GM21528 (cell line): Measurements from ENCODE around the gene SIN3B.

Experiments used
- ATAC-seq: cut with Tn5 transposase; IDR thresholded peaks from one replicate; pipeline ENCODE4 v1.9.1; 2021; ENCODE audit warnings: mild to moderate bottlenecking, moderate library complexity; ENCODE audit not compliant: unreplicated experiment, low FRiP score

Gene SIN3B

GRCh38 chr19:16901491-16902175 lies 72.4 kb downstream of the SIN3B start:
- no peak for ATAC-seq

- no peak for ATAC-seq
These were observed 73.3 kb downstream of the SIN3B start for GRCh38 chr19:16902545-16902944.

GRCh38 chr19:16903347-16903746 lies 74.1 kb downstream of the SIN3B start:
- no peak for ATAC-seq

- ATAC-seq: no peak
These were observed 75.4 kb downstream of the SIN3B start for GRCh38 chr19:16904599-16904998.

- ATAC-seq: no peak
These were observed 79.6 kb downstream of the SIN3B start for GRCh38 chr19:16908759-16909158.

GRCh38 chr19:16911046-16911445 lies 81.8 kb downstream of the SIN3B start:
- ATAC-seq: no peak

GRCh38 chr19:16912780-16913179 lies 83.6 kb downstream of the SIN3B start:
- ATAC-seq: no peak

GRCh38 chr19:16914421-16914820 lies 85.2 kb downstream of the SIN3B start:
- ATAC-seq: no peak

GRCh38 chr19:16915135-16915534 lies 85.9 kb downstream of the SIN3B start:
- no peak for ATAC-seq

- no peak for ATAC-seq
These were observed 86.5 kb downstream of the SIN3B start for GRCh38 chr19:16915734-16916133.

GRCh38 chr19:16917401-16917800 lies 88.2 kb downstream of the SIN3B start:
- no peak for ATAC-seq

GRCh38 chr19:16919496-16919895 lies 90.3 kb downstream of the SIN3B start:
- ATAC-seq: no peak

GRCh38 chr19:16920816-16921529 lies 91.8 kb downstream of the SIN3B start:
- ATAC-seq: no peak

- ATAC-seq: no peak
These were observed 92.8 kb downstream of the SIN3B start for GRCh38 chr19:16921766-16922591.

- no peak for ATAC-seq
These were observed 93.4 kb downstream of the SIN3B start for GRCh38 chr19:16922592-16922934.

GRCh38 chr19:16922949-16923348 lies 93.8 kb downstream of the SIN3B start:
- ATAC-seq: no peak

- no peak for ATAC-seq
These were observed 98.7 kb downstream of the SIN3B start for GRCh38 chr19:16927883-16928282.

- no peak for ATAC-seq
These were observed 99.2 kb downstream of the SIN3B start for GRCh38 chr19:16928351-16928750.

- no peak for ATAC-seq
These were observed 99.7 kb downstream of the SIN3B start for GRCh38 chr19:16928916-16929315.
